Neutrophil (primary cell): ENCODE results near the gene CCNI2.
A peak's percentile ranks its signal among the peaks of the same experiment; 100 is the strongest.

Experiments used
- H3K27ac ChIP-seq: fragments of 200-600 bp; sonication (generic); 2 replicates; pipeline ENCODE4 v1.5.1; 2016; ENCODE audit warnings: mild to moderate bottlenecking, moderate library complexity
- H3K27me3 ChIP-seq: fragments of 200-600 bp; sonication (generic); 2 replicates; pipeline ENCODE4 v1.6.0; 2016; ENCODE audit warnings: mild to moderate bottlenecking
- H3K36me3 ChIP-seq: fragments of 200-600 bp; sonication (generic); 2 replicates; pipeline ENCODE4 v1.5.1; 2017
- H3K4me1 ChIP-seq, 2 experiments: fragments of 200-600 bp in 1 of 2; sonication (generic) in 1 of 2; 1 replicate in 1 of 2; 2 replicates in 1 of 2; pipeline versions ENCODE4 v1.5.1 to v1.6.1; 2013 to 2016; ENCODE audit warnings: low read depth in 1 of 2, low read length in 1 of 2, mild to moderate bottlenecking in 1 of 2, moderate library complexity in 1 of 2; ENCODE audit not compliant: control insufficient read depth in 1 of 2, insufficient read depth in 1 of 2
- H3K4me3 ChIP-seq, 2 experiments: fragments of 200-600 bp in 1 of 2; sonication (generic) in 1 of 2; 1 replicate in 1 of 2; 2 replicates in 1 of 2; pipeline ENCODE4 v1.5.1; 2013 to 2016; ENCODE audit warnings: low read depth in 1 of 2, low read length in 1 of 2, mild to moderate bottlenecking in 1 of 2, moderate library complexity in 1 of 2
- H3K9me3 ChIP-seq: fragments of 200-600 bp; sonication (generic); 2 replicates; pipeline ENCODE4 v1.5.1; 2016
- TF ChIP-seq, protein P1 (sequence below): fragments of 200-600 bp; sonication (generic); IDR thresholded peaks from 2 replicates; pipeline ENCODE4 v1.5.1; 2016; ENCODE audit warnings: antibody characterized with exemption

Gene CCNI2

GRCh38 chr5:132776938-132777208 lies 29.6 kb downstream of the CCNI2 start:
- Histone ChIP-seq H3K27me3 (peaks cover 99% of the 10 kb centered on the region), H3K36me3 (no peaks in the 10 kb centered on the region), H3K4me1 (peaks cover 0 to 11% of the 10 kb centered on the region in 2 experiments), H3K4me3 (peak overlapping the region in 1 of 2 experiments; percentile 8), H3K27ac (no peak overlapping the region), H3K9me3 (no peaks in the 10 kb centered on the region)
- TF ChIP-seq, protein P1, sequence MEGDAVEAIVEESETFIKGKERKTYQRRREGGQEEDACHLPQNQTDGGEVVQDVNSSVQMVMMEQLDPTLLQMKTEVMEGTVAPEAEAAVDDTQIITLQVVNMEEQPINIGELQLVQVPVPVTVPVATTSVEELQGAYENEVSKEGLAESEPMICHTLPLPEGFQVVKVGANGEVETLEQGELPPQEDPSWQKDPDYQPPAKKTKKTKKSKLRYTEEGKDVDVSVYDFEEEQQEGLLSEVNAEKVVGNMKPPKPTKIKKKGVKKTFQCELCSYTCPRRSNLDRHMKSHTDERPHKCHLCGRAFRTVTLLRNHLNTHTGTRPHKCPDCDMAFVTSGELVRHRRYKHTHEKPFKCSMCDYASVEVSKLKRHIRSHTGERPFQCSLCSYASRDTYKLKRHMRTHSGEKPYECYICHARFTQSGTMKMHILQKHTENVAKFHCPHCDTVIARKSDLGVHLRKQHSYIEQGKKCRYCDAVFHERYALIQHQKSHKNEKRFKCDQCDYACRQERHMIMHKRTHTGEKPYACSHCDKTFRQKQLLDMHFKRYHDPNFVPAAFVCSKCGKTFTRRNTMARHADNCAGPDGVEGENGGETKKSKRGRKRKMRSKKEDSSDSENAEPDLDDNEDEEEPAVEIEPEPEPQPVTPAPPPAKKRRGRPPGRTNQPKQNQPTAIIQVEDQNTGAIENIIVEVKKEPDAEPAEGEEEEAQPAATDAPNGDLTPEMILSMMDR = no peak

DNA sequence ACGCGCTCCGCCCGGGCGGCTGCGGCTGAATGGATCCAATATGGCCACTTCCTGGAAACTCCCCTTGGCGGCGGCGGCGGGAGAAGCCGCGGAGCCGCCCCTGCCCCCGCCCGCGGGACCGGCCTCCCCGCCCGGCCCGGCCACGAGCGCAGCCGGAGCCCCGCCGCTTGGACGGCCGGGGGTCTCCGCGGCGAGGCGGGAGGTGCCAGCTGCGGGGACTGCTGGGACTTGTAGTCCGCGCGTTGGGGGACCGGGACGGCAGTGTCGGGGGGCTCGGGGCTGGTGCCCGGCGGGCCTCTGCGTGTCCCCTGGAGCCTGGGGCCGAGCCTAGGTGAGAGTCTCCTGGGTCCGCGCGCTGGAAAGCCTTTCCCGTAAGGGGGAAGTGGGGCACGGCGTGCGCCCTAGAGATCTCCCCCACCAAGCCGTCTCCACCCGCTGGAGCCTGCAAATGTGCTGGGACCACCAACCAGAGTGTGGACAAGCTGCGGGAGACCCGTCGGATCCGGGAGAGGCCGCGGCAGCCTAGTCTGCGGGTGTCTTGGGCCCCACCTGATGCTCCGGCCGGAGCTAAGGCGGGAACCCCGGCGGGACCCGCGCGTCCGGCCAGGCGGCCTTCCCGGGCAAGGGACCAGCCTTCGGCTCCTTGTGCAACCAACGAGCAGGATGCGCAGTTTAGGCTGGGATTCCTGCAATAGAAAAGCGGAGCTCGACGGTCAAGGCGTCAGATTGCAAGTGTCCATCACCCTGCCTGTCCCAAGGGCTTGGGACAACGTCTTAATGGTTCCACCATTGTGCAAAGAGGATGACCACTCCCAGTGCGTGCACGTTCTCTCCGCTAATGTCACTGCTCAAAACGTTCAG lies 30.2 kb downstream of the CCNI2 start, which contains the start of gene SEPTIN8:
Gene SEPTIN8, minus strand, starts transcription at position 31 of the 861 bp plus-strand sequence. CDS start 102 bp downstream, outside the sequence.
- Histone ChIP-seq H3K9me3 (no peaks in the 10 kb centered on the region), H3K4me3 (peak within 1 kb of the TSS in 1 of 2 experiments; percentile 8), H3K4me1 (peaks cover 0 to 11% of the 10 kb centered on the region in 2 experiments), H3K27me3 (peaks cover 100% of the 10 kb centered on the region), H3K36me3 (no peaks in the 10 kb centered on the region), H3K27ac (no peak within 1 kb of the TSS)
- TF ChIP-seq, protein P1 = no peak

GRCh38 chr5:132778129-132778528 lies 30.9 kb downstream of the CCNI2 start:
- TF ChIP-seq, protein P1 = no peak
- peaks cover 0 to 11% of the 10 kb centered on the region in 2 experiments for H3K4me1 ChIP-seq
- H3K36me3 ChIP-seq = no peaks in the 10 kb centered on the region
- no peak overlapping the region for H3K4me3 ChIP-seq
- H3K27ac ChIP-seq = no peak overlapping the region
- H3K9me3 ChIP-seq = no peaks in the 10 kb centered on the region
- peaks cover 100% of the 10 kb centered on the region for H3K27me3 ChIP-seq

DNA sequence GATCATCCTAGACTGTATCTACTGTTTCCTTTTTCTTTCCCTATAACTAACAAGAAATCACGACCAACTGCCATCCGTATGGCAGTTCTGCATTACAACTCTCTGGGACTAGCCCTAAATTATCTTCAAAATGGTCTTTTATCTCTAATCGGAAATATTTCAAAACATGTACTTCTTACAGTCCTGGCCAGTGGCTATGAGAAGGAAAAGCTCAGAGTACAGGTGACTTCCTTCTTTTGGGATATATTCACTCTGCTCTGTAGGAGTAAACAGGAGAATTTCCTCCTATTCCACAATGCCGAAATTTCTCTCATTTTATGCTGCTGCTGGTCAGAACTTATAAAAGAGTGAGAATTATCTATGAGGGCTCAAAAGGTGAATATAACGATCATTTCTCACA lies 31.6 kb downstream of the CCNI2 start:
- Histone ChIP-seq H3K9me3 (no peaks in the 10 kb centered on the region), H3K36me3 (no peaks in the 10 kb centered on the region), H3K4me1 (peaks cover 0 to 11% of the 10 kb centered on the region in 2 experiments), H3K4me3 (no peak overlapping the region), H3K27ac (no peak overlapping the region), H3K27me3 (peaks cover 100% of the 10 kb centered on the region)
- TF ChIP-seq, protein P1 = no peak

GRCh38 chr5:132779961-132780360 lies 32.7 kb downstream of the CCNI2 start:
- H3K36me3 ChIP-seq = no peaks in the 10 kb centered on the region
- TF ChIP-seq, protein P1 = no peak

More at GRCh38 chr5:132779961-132780360, 32.7 kb downstream of the CCNI2 start:
- peaks cover 99% of the 10 kb centered on the region for H3K27me3 ChIP-seq
- peaks cover 0 to 11% of the 10 kb centered on the region in 2 experiments for H3K4me1 ChIP-seq
- no peaks in the 10 kb centered on the region for H3K9me3 ChIP-seq
- H3K27ac ChIP-seq = no peak overlapping the region
- no peak overlapping the region for H3K4me3 ChIP-seq
